Activated CD4-positive, alpha-beta memory T cell treated with anti-CD3 and anti-CD28 coated beads, Interleukin-2, amount 10 ng/mL, durations not matched to agents 7 days and 5 days (primary cell): Measurements from ENCODE around the gene ELP4. TPM values are rescaled to one million over a fixed set of nuclear protein-coding genes. Genes with fewer than 3 reads are reported as not detected.

Source experiments
- CTCF ChIA-PET: fragments of 350-600 bp; sonication (Branson Sonifier 250); formaldehyde crosslinking; loops from one replicate; lab custom pipeline; 2021; ENCODE audit warnings: antibody characterized with exemption, inconsistent platforms; lab: Charles Lee
- POLR2A ChIA-PET: fragments of 350-600 bp; sonication (Branson Sonifier 250); formaldehyde crosslinking; loops from one replicate; lab custom pipeline; 2021; ENCODE audit warnings: antibody characterized with exemption; lab: Charles Lee
- DNase-seq: peaks from one replicate; pipeline ENCODE4 v3.0.0-alpha.2; 2020
- H3K27ac Mint-ChIP-seq: one replicate; pipeline ENCODE4 v1.8.0; 2021; ENCODE audit warnings: mild to moderate bottlenecking, mixed read lengths
- H3K27me3 Mint-ChIP-seq: one replicate; pipeline ENCODE4 v1.8.0; 2021; ENCODE audit warnings: mixed read lengths
- H3K36me3 Mint-ChIP-seq: one replicate; pipeline ENCODE4 v1.8.0; 2021; ENCODE audit warnings: low read depth, mixed read lengths
- H3K4me1 Mint-ChIP-seq: one replicate; pipeline ENCODE4 v1.8.0; 2021; ENCODE audit warnings: mixed read lengths
- H3K4me3 Mint-ChIP-seq: one replicate; pipeline ENCODE4 v1.8.0; 2021; ENCODE audit warnings: mild to moderate bottlenecking, mixed read lengths
- H3K9me3 Mint-ChIP-seq: one replicate; pipeline ENCODE4 v1.8.0; 2021; ENCODE audit warnings: mixed read lengths
- total RNA-seq, 2 experiments: library from RNA; stranded (reverse); gene quantifications; one replicate each; pipeline ENCODE4 v1.2.3, GENCODE V29; 2021

ELP4 gene
- total RNA-seq, 2 experiments from 2014 or later = 19.0 to 19.9 TPM

DNA sequence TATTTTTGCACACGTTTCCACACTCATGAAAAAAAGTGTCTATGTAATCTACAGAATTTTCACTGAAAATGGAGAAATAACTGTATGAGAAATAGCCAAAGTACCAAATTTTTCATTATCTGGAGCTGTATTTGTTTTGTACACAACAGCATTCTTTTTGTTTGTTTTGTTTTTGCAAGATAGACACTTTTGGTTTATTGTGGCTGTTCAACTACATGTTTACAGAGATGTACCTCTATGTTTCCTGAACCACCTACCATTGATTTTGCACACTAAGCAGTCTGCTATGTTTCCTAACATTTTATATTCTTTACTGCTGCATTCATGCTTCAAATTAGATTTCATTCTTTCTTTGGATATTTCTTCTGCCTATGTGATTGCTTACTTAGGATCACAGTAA lies 116.3 kb downstream of the ELP4 start:
- Mint-ChIP-seq H3K27ac (no peak overlapping the region), H3K4me1 (no peaks in the 10 kb centered on the region), H3K4me3 (no peak overlapping the region), H3K27me3 (no peaks in the 10 kb centered on the region), H3K9me3 (no peaks in the 10 kb centered on the region), H3K36me3 (no peaks in the 10 kb centered on the region)
- ChIA-PET CTCF (no interaction called here), POLR2A (no interaction called here)
- no peak for DNase-seq

DNA sequence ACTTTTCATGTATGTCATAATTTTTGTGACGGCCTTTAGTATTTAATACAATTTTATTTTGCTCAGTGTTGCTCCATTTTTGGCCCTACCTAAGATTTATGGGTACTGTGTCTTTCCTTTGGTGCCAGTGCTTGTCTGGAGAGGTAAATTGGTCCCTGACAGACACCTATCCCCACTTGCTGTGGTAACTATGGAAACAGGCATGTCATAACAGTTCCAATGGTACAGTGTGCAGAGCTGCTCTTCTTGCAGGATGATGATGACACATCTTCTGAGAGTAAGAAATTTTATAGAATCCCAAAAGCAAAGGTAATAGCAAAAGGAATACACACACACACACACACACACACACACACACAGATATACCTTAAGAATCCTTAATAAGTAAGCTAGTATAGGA lies 118.5 kb downstream of the ELP4 start:
- ChIA-PET POLR2A (no interaction called here), CTCF (no interaction called here)
- DNase-seq = no peak
- no peaks in the 10 kb centered on the region for H3K27me3 Mint-ChIP-seq
- no peak overlapping the region for H3K27ac Mint-ChIP-seq
- no peaks in the 10 kb centered on the region for H3K36me3 Mint-ChIP-seq
- H3K4me1 Mint-ChIP-seq = no peaks in the 10 kb centered on the region
- H3K4me3 Mint-ChIP-seq = no peak overlapping the region
- H3K9me3 Mint-ChIP-seq = no peaks in the 10 kb centered on the region

DNA sequence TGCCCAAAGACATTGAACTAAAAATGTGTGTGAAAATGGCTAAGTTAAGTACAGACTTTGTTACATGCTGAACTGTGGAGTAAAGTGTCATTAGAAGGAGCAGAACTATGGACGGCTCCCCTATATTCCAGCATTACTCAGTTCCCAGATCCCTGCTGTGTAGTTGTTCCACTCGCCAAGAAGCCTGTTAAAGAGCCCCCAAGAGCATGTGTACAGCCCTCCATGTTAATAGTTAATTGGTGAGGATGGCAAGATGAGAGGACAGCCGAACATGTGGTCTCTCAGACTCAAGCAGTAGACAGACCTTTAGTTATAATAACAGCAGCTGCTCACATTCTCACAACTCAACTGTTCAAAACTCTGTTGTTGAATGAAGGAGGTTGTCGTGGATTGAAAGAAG lies 127.4 kb downstream of the ELP4 start:
- H3K27ac Mint-ChIP-seq = no peak overlapping the region
- H3K4me3 Mint-ChIP-seq = no peak overlapping the region

DNA sequence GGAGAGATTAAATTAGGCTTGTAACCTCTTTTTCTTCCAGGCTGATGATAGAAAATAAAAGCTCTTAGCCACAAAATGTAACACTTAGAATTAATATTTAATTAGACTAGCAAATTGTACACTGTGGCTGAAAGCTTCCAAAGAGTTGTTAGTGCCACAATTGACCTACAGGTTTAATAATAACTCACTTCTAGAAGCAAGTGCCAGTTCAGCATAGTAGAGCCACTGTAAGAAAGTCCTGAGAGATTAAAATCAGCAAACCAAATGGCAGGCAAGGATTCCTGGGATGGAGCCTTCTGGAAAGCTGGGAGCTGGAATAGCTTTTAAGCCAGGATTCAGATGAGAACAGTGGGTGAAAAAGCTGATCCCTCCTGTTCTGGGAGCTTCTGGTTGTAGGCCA lies 131.0 kb downstream of the ELP4 start:
- no peak overlapping the region for H3K4me3 Mint-ChIP-seq
- H3K36me3 Mint-ChIP-seq = no peaks in the 10 kb centered on the region
- no peak for DNase-seq
- no peaks in the 10 kb centered on the region for H3K4me1 Mint-ChIP-seq
- H3K27me3 Mint-ChIP-seq = no peaks in the 10 kb centered on the region
- H3K9me3 Mint-ChIP-seq = no peaks in the 10 kb centered on the region
- ChIA-PET CTCF (interaction anchor here (2.0 kb wide), 1 partner anchor 318 kb away, joined by 7 read pairs; no protein-coding TSS in a partner anchor), POLR2A (no interaction called here)
- H3K27ac Mint-ChIP-seq = no peak overlapping the region

More for the DNA sequence above, 127.4 kb downstream of the ELP4 start:
- ChIA-PET CTCF (no interaction called here), POLR2A (no interaction called here)
- Mint-ChIP-seq H3K9me3 (no peaks in the 10 kb centered on the region), H3K4me1 (no peaks in the 10 kb centered on the region), H3K36me3 (no peaks in the 10 kb centered on the region), H3K27me3 (no peaks in the 10 kb centered on the region)
- DNase-seq = no peak

DNA sequence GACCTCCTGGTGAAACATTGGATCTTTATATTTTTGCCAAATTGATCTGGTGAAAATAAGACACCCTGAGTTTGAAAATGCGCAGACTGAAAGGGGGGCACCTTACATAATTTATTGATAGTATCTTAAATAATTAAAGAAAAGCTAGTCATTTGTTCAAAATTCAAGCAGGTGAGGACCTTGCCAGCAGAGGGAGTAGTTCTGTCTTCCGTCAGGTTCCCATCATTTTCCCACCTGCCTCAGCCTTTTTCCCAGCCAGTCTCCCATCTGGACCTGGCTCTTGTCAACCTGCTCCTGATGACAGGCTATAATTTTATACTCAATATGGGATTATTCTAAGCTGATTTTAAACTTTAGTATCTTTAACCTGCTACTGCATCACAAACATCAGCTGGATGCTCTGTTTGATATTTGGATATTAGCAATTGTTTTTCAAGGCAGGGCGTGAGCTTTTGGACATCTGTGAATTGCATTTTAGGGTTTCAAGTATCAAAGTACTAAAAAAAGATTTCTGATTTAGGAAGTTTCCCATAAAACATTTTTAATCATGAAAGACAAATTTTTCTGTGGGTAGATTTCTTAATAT lies 132.0 kb downstream of the ELP4 start:
- Mint-ChIP-seq H3K36me3 (no peaks in the 10 kb centered on the region), H3K4me3 (no peak overlapping the region), H3K9me3 (no peaks in the 10 kb centered on the region), H3K27ac (no peak overlapping the region), H3K4me1 (no peaks in the 10 kb centered on the region), H3K27me3 (no peaks in the 10 kb centered on the region)
- no peak for DNase-seq
- ChIA-PET POLR2A (no interaction called here), CTCF (interaction anchor here (0.6 to 2.0 kb wide), 4 partner anchors 14 to 635 kb away, joined by 3 to 7 read pairs (median 5); no protein-coding TSS in a partner anchor)

DNA sequence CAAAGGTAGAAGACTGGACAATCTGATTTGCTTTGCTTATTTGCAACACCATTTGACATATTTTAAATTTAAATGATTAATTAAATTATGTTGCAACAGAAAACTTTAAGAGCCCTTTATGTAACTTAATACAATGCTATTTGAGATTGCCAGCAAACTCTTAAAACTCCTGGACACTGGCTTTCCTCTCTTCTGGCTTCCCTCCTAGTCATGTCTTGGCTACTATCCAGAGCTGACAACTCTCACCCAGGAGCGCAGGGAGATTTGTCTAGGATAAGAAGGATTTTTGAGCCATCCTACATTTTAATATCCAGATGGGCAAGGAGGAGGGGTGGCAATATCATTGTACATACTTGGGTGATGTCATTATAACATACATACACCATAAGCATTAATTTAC lies 134.3 kb downstream of the ELP4 start:
- POLR2A ChIA-PET = no interaction called here
- H3K27me3 Mint-ChIP-seq = no peaks in the 10 kb centered on the region
- H3K4me3 Mint-ChIP-seq = no peak overlapping the region
- no peak overlapping the region for H3K27ac Mint-ChIP-seq
- no peaks in the 10 kb centered on the region for H3K4me1 Mint-ChIP-seq
- no peak for DNase-seq
- H3K36me3 Mint-ChIP-seq = no peaks in the 10 kb centered on the region
- no peaks in the 10 kb centered on the region for H3K9me3 Mint-ChIP-seq
- CTCF ChIA-PET = no interaction called here

DNA sequence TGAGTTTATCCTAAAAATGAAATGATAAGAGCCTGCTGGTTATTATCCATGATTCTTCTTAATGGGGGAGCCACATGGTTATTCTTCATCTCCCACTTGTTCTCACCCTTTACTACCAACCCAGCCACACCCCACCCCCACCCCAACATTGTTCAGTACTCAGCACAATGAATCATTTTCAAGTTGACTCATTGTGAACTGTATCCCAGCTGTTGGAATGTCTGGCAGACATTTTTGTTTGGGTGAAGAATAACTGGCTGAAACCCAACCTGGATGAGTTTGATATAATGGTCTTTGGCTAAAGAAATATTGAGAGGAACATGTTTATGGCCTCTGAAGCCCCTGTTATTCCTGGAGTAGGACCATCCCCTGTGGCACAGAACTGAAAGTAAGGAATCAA lies 136.2 kb downstream of the ELP4 start:
- ChIA-PET CTCF (no interaction called here), POLR2A (no interaction called here)
- no peak for DNase-seq
- Mint-ChIP-seq H3K9me3 (no peaks in the 10 kb centered on the region), H3K27me3 (no peaks in the 10 kb centered on the region), H3K4me3 (no peak overlapping the region), H3K27ac (no peak overlapping the region), H3K4me1 (no peaks in the 10 kb centered on the region), H3K36me3 (no peaks in the 10 kb centered on the region)

DNA sequence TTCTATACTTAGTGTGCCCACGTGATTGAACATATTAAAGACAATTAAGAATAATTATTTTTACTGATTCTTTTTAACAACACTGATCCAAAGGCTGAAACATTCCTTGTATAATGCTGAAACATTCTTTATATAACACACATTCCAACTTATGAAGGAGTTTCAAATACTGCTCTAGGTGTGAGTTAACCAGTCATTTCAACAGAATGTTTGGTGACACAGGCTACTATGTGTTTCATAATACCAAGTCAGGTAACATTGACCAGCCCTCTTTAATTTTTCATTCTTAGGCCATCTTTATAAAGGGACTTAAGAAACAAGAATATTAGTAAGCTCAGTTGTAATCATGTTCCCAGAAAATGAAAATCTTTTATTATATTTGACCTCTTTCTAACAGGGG lies 136.6 kb downstream of the ELP4 start:
- H3K36me3 Mint-ChIP-seq = no peaks in the 10 kb centered on the region
- DNase-seq = no peak
- no peaks in the 10 kb centered on the region for H3K27me3 Mint-ChIP-seq
- POLR2A ChIA-PET = no interaction called here
- no peaks in the 10 kb centered on the region for H3K4me1 Mint-ChIP-seq
- CTCF ChIA-PET = no interaction called here
- no peak overlapping the region for H3K27ac Mint-ChIP-seq
- H3K4me3 Mint-ChIP-seq = no peak overlapping the region
- no peaks in the 10 kb centered on the region for H3K9me3 Mint-ChIP-seq

DNA sequence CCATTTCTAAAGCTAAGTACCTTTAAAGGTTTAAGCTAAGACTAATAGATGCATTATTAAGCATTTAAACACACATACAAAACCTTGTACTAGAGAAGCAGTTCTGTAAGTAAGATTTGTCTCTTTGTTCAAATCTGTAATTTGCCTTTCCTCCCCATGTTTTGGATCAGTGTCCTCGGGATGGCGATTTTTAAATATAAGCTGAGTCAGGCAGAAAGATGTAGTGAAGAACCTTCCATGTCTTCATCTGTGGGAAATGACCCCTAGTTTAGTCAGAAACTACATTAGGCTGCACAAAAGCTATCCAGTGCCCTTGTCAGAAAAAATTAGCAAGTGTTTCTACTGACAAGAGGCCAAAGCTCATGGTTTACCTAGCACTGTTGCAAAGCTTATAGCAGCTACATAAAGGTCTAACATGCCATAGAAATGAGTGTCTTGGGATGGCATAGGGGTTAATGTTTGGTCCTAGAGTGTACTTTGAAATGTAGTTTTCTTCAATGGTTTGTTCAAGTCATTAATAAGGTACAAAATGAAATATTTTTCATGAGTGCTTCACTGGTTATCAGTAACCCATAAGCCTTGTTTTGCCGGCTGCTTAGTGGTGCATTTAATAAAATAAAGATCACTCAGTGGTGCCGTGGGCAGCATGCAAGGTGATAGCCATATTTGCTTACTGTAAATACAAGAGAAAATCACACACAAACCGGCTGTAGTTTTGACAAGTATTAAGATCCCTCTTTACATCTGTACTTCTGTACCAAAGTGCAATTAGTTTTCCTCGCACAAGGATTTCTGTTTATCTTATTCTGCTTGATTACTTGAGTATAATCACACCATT lies 139.8 kb downstream of the ELP4 start:
- DNase-seq = no peak
- Mint-ChIP-seq H3K9me3 (no peaks in the 10 kb centered on the region), H3K27me3 (no peaks in the 10 kb centered on the region), H3K36me3 (no peaks in the 10 kb centered on the region), H3K4me1 (no peaks in the 10 kb centered on the region), H3K4me3 (no peak overlapping the region), H3K27ac (no peak overlapping the region)
- POLR2A ChIA-PET = no interaction called here
- CTCF ChIA-PET = no interaction called here

DNA sequence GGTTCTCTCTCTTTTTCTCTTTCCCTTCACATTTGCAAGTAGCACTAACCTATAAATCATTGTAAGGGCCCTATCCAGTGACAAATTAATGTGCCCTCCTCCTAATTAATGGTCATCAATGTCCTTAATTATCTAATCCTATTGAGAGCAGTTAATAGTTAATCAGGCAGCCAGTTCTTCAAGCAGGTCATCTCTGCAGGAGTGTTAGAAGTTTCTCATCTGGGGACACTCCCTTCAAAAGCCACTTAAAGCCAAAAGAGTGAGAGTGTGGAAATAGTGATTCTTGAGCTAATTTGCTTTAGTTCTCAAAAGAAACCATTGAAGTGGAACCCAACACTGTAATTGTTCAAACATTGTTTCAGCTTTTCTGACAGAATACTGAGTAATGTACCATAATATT lies 141.6 kb downstream of the ELP4 start:
- no peaks in the 10 kb centered on the region for H3K27me3 Mint-ChIP-seq
- CTCF ChIA-PET = no interaction called here
- POLR2A ChIA-PET = no interaction called here

DNA sequence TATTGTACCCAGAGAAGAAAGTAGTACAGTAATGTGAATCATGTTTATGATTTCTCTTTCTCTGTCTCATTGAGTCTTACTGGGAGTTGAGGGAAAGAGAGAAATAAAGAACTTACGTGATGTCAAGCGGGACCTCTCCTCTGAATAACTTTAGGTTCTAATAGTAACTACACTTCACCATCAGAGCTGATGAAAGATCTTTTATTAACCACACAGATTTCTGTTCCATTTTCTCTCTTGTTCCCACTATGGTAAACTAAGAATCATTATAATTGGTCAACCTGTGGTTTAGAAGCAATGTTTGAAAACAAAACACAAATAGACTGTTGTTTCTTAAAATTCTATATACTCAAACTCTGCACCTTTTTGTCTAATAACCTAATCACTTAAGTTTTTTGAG lies 142.3 kb downstream of the ELP4 start:
- H3K9me3 Mint-ChIP-seq = no peaks in the 10 kb centered on the region

More for the DNA sequence above, 141.6 kb downstream of the ELP4 start:
- DNase-seq = no peak
- Mint-ChIP-seq H3K27ac (no peak overlapping the region), H3K4me3 (no peak overlapping the region), H3K36me3 (no peaks in the 10 kb centered on the region), H3K9me3 (no peaks in the 10 kb centered on the region), H3K4me1 (no peaks in the 10 kb centered on the region)

DNA sequence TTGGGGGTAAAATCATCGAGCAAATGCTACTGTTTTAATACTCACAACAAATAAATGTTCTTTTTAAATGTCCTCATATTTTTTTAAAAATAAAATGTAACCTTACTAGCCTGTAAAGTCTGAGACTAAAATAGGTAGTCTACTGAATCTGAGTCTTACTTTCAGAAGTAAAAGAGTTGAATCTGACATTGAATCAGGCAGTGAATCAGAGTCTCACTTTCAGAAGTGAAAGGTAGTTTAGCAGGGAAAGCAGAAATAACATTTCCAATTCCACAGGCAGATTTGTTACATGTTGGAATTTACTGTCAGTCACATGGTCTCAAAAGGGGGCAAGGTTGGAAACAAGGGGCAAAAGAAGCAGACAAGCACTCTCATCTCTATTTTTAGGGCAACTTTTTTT lies 143.0 kb downstream of the ELP4 start:
- H3K4me3 Mint-ChIP-seq = no peak overlapping the region
- H3K27ac Mint-ChIP-seq = no peak overlapping the region
- no peak for DNase-seq
- no peaks in the 10 kb centered on the region for H3K4me1 Mint-ChIP-seq
- ChIA-PET CTCF (interaction anchor here (1.5 kb wide), 1 partner anchor 305 kb away, joined by 7 read pairs; no protein-coding TSS in a partner anchor), POLR2A (no interaction called here)
- no peaks in the 10 kb centered on the region for H3K36me3 Mint-ChIP-seq
- H3K9me3 Mint-ChIP-seq = no peaks in the 10 kb centered on the region
- no peaks in the 10 kb centered on the region for H3K27me3 Mint-ChIP-seq

More for the DNA sequence above, 142.3 kb downstream of the ELP4 start:
- DNase-seq = no peak
- Mint-ChIP-seq H3K27ac (no peak overlapping the region), H3K27me3 (no peaks in the 10 kb centered on the region), H3K4me1 (no peaks in the 10 kb centered on the region), H3K36me3 (no peaks in the 10 kb centered on the region), H3K4me3 (no peak overlapping the region)
- CTCF ChIA-PET = no interaction called here
- POLR2A ChIA-PET = no interaction called here

DNA sequence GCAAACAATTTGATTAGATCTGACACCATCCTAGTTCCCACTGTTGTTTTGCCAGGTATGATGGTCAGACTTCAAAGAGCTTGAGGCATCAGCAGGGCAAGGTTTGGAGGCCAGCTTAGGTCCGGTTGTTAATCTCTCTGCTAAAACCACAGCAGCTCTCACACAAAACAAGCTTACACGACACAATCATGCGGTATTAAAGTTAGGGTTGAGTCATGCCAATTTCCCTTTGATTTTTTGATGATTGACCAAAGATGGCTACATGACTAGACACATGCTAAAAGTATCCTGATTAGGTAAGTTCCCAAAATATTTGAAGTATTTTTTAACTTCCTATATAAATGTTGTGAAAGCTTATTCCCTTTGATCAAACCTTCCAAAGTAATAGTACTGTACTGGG lies 145.9 kb downstream of the ELP4 start:
- H3K4me1 Mint-ChIP-seq = no peaks in the 10 kb centered on the region
- H3K36me3 Mint-ChIP-seq = no peaks in the 10 kb centered on the region
- H3K9me3 Mint-ChIP-seq = no peaks in the 10 kb centered on the region
- no peak overlapping the region for H3K27ac Mint-ChIP-seq
- H3K27me3 Mint-ChIP-seq = no peaks in the 10 kb centered on the region
- CTCF ChIA-PET = no interaction called here
- no peak for DNase-seq
- POLR2A ChIA-PET = no interaction called here
- no peak overlapping the region for H3K4me3 Mint-ChIP-seq

DNA sequence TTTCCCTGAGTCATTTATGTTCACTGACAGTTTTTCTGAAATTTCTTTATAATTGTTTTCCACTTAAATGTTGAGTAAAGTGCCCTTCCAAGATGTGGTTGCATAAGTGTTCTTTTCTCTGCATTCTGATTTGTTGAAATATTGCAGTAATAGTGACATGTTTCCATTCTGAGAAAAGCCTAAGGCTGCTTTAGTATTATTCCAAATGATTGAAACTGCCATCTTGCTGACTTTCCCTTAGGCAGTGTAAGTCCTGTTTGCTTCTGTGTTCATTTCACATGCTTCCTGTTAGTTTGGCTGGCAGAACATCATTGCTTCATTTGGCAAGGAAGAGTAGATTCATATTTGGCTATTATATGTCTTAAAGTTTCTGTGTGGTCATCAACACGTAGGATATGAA lies 146.5 kb downstream of the ELP4 start:
- no peaks in the 10 kb centered on the region for H3K36me3 Mint-ChIP-seq
- H3K27ac Mint-ChIP-seq = no peak overlapping the region
- no peaks in the 10 kb centered on the region for H3K9me3 Mint-ChIP-seq
- DNase-seq = no peak
- H3K27me3 Mint-ChIP-seq = no peaks in the 10 kb centered on the region
- ChIA-PET POLR2A (no interaction called here), CTCF (no interaction called here)
- no peak overlapping the region for H3K4me3 Mint-ChIP-seq
- H3K4me1 Mint-ChIP-seq = no peaks in the 10 kb centered on the region
